ENCODE measurements around the gene ZNF219. TPM values are rescaled to one million over a fixed set of nuclear protein-coding genes. Genes with fewer than 3 reads are reported as not detected.

ZNF219 gene
- polyA plus RNA-seq, 3 donors = 0.49 to 7.2 (median 0.68) TPM

DNA sequence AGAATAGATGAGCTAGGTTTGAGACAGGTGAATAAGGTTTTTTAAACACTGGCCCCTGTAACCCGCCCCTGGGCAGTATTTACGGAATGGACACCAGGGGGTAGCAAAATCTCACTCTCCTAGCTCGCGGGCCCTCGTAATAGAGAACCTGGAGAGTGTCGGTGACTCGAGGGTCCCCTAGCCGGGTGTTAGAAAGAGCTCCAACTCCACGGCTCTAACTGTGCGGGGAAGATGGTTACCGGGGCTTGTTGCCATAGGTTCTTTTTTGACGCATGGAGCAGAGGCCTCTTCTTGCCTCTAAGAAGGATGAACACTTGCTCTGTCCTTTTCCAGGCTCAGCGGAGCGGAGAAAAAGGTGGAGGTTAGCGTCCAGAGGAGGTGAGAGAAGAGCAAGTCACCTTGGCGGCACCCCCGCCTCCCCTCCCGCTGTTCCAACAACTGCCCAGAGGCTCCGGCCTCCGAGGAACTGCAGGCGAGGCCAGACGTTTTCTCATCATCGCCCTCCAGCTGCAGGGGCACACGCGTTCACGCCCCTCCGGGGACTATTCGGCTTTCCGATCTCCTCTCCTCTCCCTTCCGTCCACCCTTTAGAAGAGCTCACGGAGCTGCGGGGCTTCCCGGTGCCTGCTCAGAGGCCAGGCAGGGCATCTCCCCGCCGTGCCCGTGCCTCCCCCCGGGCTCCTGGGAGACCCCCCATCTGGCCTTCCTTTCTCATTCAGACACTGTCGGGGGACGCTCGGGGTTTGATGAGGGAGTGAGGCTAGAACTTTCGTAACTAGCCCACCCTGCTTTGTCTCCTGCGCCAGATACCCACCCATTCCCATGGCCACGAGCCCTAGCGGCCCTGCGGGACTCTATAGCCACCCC, 29.7 kb downstream of the ZNF219 start:
- H3K27me3 ChIP-seq (ENCODE audit: control insufficient read depth in 2 of 2, insufficient read depth in 2 of 2, low read length in 2 of 2) = peaks cover 0 to 11% of the 10 kb centered on the region in 2 donors
- H3K9ac ChIP-seq (ENCODE audit: insufficient read depth, low read length, poor library complexity, severe bottlenecking) = peak overlapping the region; percentile 86
- H3K27me3 Mint-ChIP-seq (ENCODE audit: low read depth in 3 of 3) = peaks cover 16 to 21% (median 19%) of the 10 kb centered on the region in 3 donors

More for the DNA sequence above, 29.7 kb downstream of the ZNF219 start:
- peaks cover 9 to 10% of the 10 kb centered on the region in 2 donors for H3K36me3 Mint-ChIP-seq
- peak overlapping the region; percentile 90 to 91 for H3K4me3 Mint-ChIP-seq
- peak overlapping the region in 5 of 7 donors; percentile 89 to 97 (median 92) for H3K27ac Mint-ChIP-seq
- peaks cover 40 to 45% of the 10 kb centered on the region in 2 donors for H3K4me1 ChIP-seq (ENCODE audit: control insufficient read depth in 1 of 2, insufficient read depth in 2 of 2, low read length in 2 of 2)
- peak; percentile 57 to 79 (median 73) for DNase-seq
- no peaks in the 10 kb centered on the region for H3K9me3 ChIP-seq (replicated peaks in 1 of 2; ENCODE audit: control insufficient read depth in 1 of 2, insufficient read depth in 1 of 2, low read length in 2 of 2)
- peaks cover 46% of the 10 kb centered on the region for H3K4me1 Mint-ChIP-seq
- peaks cover 0 to 2% (median 0%) of the 10 kb centered on the region in 7 donors for H3K9me3 Mint-ChIP-seq
- H3K79me2 ChIP-seq (ENCODE audit: insufficient read depth, low read length) = peaks cover 28% of the 10 kb centered on the region
- peak overlapping the region; percentile 83 for H2AFZ ChIP-seq (ENCODE audit: insufficient read depth, low read depth, low read length, poor library complexity, severe bottlenecking)
- intact Hi-C loops (cut with micrococcal nuclease) = loop anchor here (1.0 to 10.0 kb wide), 4 partner anchors 18 to 54 kb away; partner anchors contain the start of gene TMEM253 (in 1 of the 2)
- peak overlapping the region; percentile 82 for H3K4me2 ChIP-seq (replicated peaks; ENCODE audit: extremely low read depth, low read length, poor library complexity, severe bottlenecking)
- 4% methylated on average over 31 of the region's 45 CpGs for WGBS (ENCODE audit: insufficient coverage)
- peak overlapping the region; percentile 30 to 95 (median 53) for H3K4me3 ChIP-seq (replicated peaks in 1 of 3; ENCODE audit: low read depth in 2 of 3, low read length in 3 of 3)
- peaks cover under 1% of the 10 kb centered on the region for H4K20me1 ChIP-seq (ENCODE audit: insufficient read depth, low read length)
- TF ChIP-seq, protein P1, sequence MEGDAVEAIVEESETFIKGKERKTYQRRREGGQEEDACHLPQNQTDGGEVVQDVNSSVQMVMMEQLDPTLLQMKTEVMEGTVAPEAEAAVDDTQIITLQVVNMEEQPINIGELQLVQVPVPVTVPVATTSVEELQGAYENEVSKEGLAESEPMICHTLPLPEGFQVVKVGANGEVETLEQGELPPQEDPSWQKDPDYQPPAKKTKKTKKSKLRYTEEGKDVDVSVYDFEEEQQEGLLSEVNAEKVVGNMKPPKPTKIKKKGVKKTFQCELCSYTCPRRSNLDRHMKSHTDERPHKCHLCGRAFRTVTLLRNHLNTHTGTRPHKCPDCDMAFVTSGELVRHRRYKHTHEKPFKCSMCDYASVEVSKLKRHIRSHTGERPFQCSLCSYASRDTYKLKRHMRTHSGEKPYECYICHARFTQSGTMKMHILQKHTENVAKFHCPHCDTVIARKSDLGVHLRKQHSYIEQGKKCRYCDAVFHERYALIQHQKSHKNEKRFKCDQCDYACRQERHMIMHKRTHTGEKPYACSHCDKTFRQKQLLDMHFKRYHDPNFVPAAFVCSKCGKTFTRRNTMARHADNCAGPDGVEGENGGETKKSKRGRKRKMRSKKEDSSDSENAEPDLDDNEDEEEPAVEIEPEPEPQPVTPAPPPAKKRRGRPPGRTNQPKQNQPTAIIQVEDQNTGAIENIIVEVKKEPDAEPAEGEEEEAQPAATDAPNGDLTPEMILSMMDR (IDR thresholded peaks at IDR 0.05) = peak; percentile 75
- peaks cover 4 to 12% of the 10 kb centered on the region in 2 donors for H3K36me3 ChIP-seq (replicated peaks in 1 of 2; ENCODE audit: control insufficient read depth in 1 of 2, insufficient read depth in 2 of 2, low read length in 2 of 2)
- peak overlapping the region; percentile 14 to 94 for H3K27ac ChIP-seq (ENCODE audit: low read depth in 1 of 2, low read length in 2 of 2)
